Astrocyte of the spinal cord (primary cell): Measurements from ENCODE around the gene FGF14.

Source experiments
- DNase-seq: peaks from one replicate; pipeline ENCODE4 v3.0.0; 2011; ENCODE audit warnings: low read depth, low spot score
- H3K4me3 ChIP-seq: 2 replicates; pipeline ENCODE4 v1.5.1; 2011; ENCODE audit warnings: low read depth, mild to moderate bottlenecking, low read length, moderate library complexity
- in situ Hi-C: cut with HindIII; loops from 2 replicates; pipeline ENCODE4 v1.10.0; 2017; ENCODE audit warnings: low sequenced_read_pairs
- TF ChIP-seq, protein P1 (sequence below): IDR thresholded peaks from 2 replicates; pipeline ENCODE4 v1.5.1; 2012; ENCODE audit warnings: low read depth, mild to moderate bottlenecking, low read length, inconsistent platforms

The FGF14 gene

DNA sequence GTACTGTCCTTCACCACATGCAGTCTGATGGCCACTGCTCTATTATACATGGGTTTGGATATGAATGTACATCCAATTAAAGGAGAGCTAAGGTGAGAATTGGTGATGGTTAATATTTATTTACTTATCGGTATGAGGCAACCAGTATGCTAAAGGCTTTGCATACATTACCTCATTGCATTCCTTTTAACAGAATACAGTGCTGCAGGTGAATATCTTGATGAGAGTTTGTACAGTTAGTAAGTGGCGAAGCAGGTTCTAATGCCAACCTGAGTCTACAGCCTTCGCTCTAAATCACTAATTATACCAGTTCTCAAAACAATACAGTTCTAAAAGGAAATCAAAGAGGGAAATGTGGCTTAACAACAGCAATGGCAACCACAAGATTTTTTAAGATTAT is 665.3 kb downstream of the FGF14 start:
- H3K4me3 ChIP-seq, result no peak overlapping the region
- DNase-seq, result no peak
- in situ Hi-C loops, result no loop called here
- TF ChIP-seq, protein P1, sequence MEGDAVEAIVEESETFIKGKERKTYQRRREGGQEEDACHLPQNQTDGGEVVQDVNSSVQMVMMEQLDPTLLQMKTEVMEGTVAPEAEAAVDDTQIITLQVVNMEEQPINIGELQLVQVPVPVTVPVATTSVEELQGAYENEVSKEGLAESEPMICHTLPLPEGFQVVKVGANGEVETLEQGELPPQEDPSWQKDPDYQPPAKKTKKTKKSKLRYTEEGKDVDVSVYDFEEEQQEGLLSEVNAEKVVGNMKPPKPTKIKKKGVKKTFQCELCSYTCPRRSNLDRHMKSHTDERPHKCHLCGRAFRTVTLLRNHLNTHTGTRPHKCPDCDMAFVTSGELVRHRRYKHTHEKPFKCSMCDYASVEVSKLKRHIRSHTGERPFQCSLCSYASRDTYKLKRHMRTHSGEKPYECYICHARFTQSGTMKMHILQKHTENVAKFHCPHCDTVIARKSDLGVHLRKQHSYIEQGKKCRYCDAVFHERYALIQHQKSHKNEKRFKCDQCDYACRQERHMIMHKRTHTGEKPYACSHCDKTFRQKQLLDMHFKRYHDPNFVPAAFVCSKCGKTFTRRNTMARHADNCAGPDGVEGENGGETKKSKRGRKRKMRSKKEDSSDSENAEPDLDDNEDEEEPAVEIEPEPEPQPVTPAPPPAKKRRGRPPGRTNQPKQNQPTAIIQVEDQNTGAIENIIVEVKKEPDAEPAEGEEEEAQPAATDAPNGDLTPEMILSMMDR, result no peak

- H3K4me3 ChIP-seq, result no peak overlapping the region
- DNase-seq, result peak; percentile 12
- in situ Hi-C loops, result no loop called here
- TF ChIP-seq, protein P1, result no peak
These were observed 671.3 kb downstream of the FGF14 start for GRCh38 chr13:101730420-101731000.

DNA sequence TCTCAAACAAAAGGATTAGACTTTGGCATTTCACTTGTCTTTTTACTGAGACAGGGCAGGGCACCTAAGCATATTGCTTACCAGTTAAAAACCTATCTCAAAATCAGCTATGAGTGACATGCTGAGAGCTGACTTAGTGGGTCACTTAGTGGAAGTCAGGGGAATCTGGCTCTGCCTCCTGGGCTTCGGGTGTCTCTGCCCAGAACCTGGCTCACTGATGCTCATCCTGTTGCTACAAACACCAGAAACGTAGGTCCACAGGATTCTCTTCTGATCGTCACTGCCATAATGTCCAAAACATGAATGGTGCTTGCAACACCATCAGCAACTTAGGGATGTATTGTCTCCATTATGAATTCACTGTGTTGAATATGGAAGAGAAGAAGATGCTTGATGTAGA is 673.2 kb downstream of the FGF14 start:
- DNase-seq, result no peak
- TF ChIP-seq, protein P1, result no peak
- in situ Hi-C loops, result no loop called here
- H3K4me3 ChIP-seq, result no peak overlapping the region

DNA sequence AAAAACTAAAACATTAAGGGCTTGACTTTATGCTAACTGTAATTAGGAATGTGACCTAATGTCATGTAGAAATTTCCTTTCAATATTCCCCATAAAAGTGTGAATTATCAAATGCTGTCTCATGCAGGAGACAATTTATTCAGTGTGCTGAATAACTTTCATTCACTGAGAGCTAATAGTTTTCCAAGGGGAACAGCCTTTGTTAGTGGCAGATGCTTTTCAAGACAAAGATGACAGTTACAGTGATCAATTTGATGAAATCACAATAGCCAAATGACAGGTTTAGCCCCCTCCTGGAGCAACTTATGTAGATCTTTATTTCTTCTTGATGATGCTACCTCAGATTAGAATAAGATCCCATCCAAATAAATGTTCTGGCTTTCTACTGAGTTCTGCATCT is 673.8 kb downstream of the FGF14 start:
- DNase-seq, result no peak
- TF ChIP-seq, protein P1, result no peak
- H3K4me3 ChIP-seq, result no peak overlapping the region
- in situ Hi-C loops, result no loop called here

- no peak overlapping the region for H3K4me3 ChIP-seq
- DNase-seq, result no peak
- in situ Hi-C loops, result no loop called here
- TF ChIP-seq, protein P1, result no peak
These were observed 674.7 kb downstream of the FGF14 start for GRCh38 chr13:101727118-101727517.

DNA sequence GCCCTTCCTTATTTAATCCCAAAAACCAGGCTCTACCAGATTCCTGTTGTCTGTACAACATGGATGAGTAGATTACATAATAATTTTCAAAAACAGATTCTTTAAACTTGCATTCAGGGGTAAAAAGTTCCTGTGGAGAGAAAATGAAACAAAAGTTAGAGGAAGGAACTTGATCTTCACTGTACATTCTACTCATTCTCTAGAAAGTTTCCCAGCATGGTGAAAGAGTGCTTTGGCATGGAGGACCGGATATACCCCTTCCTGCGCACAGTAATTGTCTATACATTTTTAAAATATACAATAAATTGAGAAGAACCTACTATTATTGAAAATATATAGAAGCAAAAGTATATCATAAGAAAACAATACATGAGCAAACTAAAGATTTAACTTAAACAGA is 675.2 kb downstream of the FGF14 start:
- in situ Hi-C loops, result no loop called here
- H3K4me3 ChIP-seq, result no peak overlapping the region
- TF ChIP-seq, protein P1, result no peak
- DNase-seq, result no peak

DNA sequence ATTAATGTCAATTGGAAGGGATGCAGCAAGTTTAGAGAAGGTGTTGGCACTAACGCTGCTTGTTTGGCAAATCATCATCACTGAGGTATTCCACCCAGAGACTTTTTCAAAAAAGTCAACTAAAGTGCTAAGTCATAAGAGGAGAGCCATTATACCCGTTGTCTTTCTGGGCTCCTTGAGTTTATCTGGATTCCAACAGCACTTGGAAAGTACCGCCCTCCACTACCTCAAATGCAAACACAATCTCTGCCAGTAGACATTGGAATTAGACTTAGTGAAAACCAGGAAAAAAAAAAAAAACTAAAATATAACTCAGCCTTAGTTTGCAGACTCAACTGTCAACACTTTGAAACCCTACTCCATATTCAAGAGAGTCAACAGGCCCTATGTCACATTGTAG is 683.4 kb downstream of the FGF14 start:
- no peak for DNase-seq
- TF ChIP-seq, protein P1, result no peak
- no peak overlapping the region for H3K4me3 ChIP-seq
- in situ Hi-C loops, result no loop called here
